ENCODE data around the gene PSMD5.

DNA sequence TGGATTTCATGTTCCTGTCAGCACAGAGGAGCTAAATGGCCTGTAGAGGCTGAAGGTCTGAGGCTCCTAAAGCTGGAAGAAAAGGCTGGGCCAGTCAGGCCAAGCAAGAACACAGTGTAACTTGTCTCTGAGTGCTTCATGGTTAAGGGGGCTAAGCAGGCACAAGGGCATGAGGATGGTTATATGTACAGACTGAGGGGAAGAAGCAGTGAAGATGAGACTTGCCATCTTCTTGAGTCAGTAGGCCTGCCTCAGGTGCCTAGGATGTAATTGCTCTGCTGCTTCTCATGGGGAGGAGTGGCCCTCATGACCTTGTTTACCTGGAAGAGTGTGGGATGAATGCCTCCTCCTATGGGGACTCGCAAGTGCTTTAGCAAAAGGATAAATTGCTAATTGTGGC lies 8.7 kb upstream of the PSMD5 start:
- no peak for TF ChIP-seq EZH2phosphoT487 (conservative IDR thresholded peaks at IDR 0.05; ENCODE audit: low read length)
- no peak for TF ChIP-seq CTCF (IDR thresholded peaks at IDR 0.05; ENCODE audit: insufficient read depth, low read length, poor library complexity, severe bottlenecking)

Data from SU-DHL-6 (cell line).